B cell (primary cell): ENCODE measurements around the gene NBPF1.
"Not testable (repeated sequence)": the region's sequence is repeated elsewhere in the genome, so short reads cannot be mapped to it uniquely, and the experiment has no call there.

Source experiments
- EZH2 ChIP-seq: IDR thresholded peaks from 2 replicates; pipeline ENCODE4 v1.6.1; 2012; ENCODE audit warnings: borderline replicate concordance, low read depth, mild to moderate bottlenecking, moderate library complexity, low read length; ENCODE audit not compliant: insufficient read depth, poor library complexity, severe bottlenecking
- TF ChIP-seq, protein P1 (sequence below): fragments of 200-600 bp; IDR thresholded peaks from one replicate; pipeline ENCODE4 v1.8.0; 2022; ENCODE audit warnings: antibody characterized with exemption, mild to moderate bottlenecking

DNA sequence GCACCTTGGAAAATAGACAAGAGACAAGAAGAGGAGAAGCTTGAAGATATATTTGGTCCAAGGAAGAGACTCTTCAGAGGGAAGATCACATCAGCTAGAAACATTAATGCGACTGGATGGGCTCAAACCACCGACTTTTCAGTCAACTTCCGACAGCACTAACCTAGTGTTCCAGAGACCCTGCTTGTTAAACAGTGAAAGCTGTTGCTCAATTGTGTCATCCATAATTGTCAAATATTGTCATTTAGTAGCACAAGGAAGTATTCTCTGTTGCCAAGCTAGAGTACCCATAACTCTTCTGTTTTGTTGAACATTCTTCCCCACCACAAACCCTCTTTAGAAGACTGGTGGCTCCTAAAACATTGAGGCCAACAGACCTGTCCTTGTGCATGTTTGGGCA lies 56.3 kb downstream of the NBPF1 start:
- TF ChIP-seq, protein P1, sequence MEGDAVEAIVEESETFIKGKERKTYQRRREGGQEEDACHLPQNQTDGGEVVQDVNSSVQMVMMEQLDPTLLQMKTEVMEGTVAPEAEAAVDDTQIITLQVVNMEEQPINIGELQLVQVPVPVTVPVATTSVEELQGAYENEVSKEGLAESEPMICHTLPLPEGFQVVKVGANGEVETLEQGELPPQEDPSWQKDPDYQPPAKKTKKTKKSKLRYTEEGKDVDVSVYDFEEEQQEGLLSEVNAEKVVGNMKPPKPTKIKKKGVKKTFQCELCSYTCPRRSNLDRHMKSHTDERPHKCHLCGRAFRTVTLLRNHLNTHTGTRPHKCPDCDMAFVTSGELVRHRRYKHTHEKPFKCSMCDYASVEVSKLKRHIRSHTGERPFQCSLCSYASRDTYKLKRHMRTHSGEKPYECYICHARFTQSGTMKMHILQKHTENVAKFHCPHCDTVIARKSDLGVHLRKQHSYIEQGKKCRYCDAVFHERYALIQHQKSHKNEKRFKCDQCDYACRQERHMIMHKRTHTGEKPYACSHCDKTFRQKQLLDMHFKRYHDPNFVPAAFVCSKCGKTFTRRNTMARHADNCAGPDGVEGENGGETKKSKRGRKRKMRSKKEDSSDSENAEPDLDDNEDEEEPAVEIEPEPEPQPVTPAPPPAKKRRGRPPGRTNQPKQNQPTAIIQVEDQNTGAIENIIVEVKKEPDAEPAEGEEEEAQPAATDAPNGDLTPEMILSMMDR: not testable (repeated sequence)
- TF ChIP-seq EZH2: not testable (repeated sequence)
